ENCODE results near the gene PTCH1. TPM values are rescaled to one million over a fixed set of nuclear protein-coding genes. Genes with fewer than 3 reads are reported as not detected.

PTCH1 gene
- polyA plus RNA-seq, 2 of the 4 experiments (the other 2 are of a cell fraction) = 1.9 to 4.8 TPM

DNA sequence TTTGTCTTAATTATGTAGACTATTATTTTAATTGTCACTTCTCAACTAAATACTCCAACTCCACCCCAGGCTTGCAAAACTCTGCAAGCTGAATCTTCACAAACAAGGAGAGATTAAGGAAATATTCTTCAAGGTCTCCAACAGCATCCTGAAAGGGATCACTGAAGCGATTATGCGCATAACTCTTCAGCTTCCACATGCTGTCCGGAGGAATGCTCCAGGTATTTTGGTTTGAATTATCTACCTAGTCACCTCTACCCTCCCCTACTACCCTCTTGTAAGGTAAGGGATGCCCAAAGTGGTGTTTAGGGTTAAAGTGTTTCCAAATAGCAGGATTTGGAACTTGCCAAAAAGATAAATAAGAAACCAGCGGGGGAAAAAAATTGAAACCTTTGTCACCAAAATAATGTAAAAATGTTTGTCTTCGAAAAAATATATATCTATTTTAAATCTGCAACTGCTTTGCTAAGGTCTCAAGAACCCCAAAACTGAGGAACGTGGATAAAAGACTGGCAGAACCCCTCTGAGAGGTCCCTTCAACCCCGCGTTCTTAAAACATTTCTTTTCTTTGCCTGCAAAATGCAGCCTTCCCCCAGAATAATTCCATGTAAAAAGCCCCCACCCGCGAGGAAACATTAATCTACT lies 11.6 kb downstream of the PTCH1 start:
- Histone ChIP-seq H3K4me3 (peak overlapping the region; percentile 84), H3K27ac (peak overlapping the region; percentile 88 to 97), H3K9me3 (no peaks in the 10 kb centered on the region), H3K4me1 (peaks cover 22% of the 10 kb centered on the region), H3K4me2 (peak overlapping the region; percentile 100)
- ChIA-PET POLR2A (interaction anchor here (0.7 kb wide), 1 partner anchor 60 kb away, joined by 3 read pairs; no protein-coding TSS in a partner anchor), CTCF (interaction anchor here (0.6 to 1.3 kb wide), 6 partner anchors 9 to 836 kb away, joined by 3 to 4 read pairs (median 3); no protein-coding TSS in a partner anchor)
- WGBS (ENCODE audit: missing lambda C conversion rate) = 51% methylated on average over 10 of the region's 10 CpGs
- TF ChIP-seq RARB (CRISPR knock-in tag; IDR thresholded peaks at IDR 0.05) = no peak
- TF ChIP-seq MAZ (IDR thresholded peaks at IDR 0.05; ENCODE audit: borderline replicate concordance, low read depth, low read length) = no peak
- TF ChIP-seq KDM5A (IDR thresholded peaks at IDR 0.05) = no peak
- no peak for TF ChIP-seq RCOR1 (IDR thresholded peaks at IDR 0.05; ENCODE audit: low read depth, low read length)
- TF ChIP-seq FOSB (CRISPR knock-in tag; IDR thresholded peaks at IDR 0.05) = no peak
- TF ChIP-seq CHD2 (IDR thresholded peaks at IDR 0.05; ENCODE audit: low read length, partially characterized antibody) = no peak
- TF ChIP-seq SMC3 (IDR thresholded peaks at IDR 0.05) = no peak
- TF ChIP-seq CEBPB (IDR thresholded peaks at IDR 0.05) = no peak
- TF ChIP-seq ZNF302 (CRISPR knock-in tag; IDR thresholded peaks at IDR 0.05) = no peak
- no peak for TF ChIP-seq CBX8 (IDR thresholded peaks at IDR 0.05)
- no peak for TF ChIP-seq MYC (IDR thresholded peaks at IDR 0.05; ENCODE audit: borderline replicate concordance, low read length)
- no peak for TF ChIP-seq PHF8 (IDR thresholded peaks at IDR 0.05; ENCODE audit: borderline replicate concordance, low read depth)
- no peak for TF ChIP-seq HDAC2 (IDR thresholded peaks at IDR 0.05)
- no peak for TF ChIP-seq NR3C1 (IDR thresholded peaks at IDR 0.05)
- DNase-seq (ENCODE audit: low read depth in 1 of 2, low spot score in 1 of 2) (no peak), FAIRE-seq (no peak), ATAC-seq (no peak)

DNA sequence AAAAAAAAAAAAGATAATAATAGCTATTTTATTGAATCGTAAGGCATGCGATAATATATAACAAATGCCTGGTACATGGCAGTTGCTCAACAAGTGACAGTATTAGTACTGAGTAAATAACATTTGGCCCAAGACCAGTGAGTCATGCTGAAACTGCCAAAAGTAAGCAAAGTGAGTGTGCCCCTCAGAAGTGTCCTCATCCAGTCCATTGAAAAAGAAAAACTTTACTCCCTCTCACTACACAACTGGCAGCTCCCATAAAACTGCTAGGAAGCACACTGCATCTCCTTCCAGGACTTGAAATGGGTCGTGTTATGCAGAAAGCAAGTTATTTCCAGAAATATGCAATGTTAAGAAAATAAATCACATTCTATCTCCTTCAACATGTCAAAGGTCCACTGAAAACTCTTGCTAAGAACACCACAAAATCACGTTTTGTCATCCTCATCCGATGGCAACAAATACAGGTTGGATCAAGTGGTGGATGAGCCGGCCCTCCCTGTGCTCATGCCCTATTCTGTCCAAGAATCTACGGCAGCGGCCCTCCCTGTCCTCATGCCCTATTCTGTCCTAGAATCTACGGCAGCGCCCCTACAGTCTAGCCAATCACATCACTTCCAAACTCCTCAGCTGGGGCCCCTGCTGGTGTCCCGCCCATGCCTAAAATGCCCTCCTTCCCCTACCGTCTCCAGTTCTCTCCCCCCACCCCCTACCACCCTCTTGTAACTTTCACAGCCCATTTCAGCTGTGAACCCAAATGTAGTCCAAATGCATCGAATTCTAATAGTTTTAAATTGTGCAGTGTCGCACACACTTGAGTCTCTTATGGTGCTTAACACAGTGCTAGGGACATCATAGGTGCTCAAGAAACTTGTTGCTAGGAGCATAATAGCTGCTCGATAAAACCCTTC lies 12.5 kb downstream of the PTCH1 start:
- DNase-seq (ENCODE audit: low read depth in 1 of 2, low spot score in 1 of 2) (peak; percentile 30 to 59), ATAC-seq (no peak), FAIRE-seq (no peak)
- Histone ChIP-seq H3K4me1 (peaks cover 22% of the 10 kb centered on the region), H3K27ac (no peak overlapping the region), H3K9me3 (no peaks in the 10 kb centered on the region), H3K4me3 (0 out of 3 replicates have a peak overlapping the region, but pooled peaks have one; percentile 1), H3K4me2 (peak overlapping the region; percentile 100)
- 59% methylated on average over 15 of the region's 15 CpGs for WGBS (ENCODE audit: missing lambda C conversion rate)
- CTCF ChIA-PET = interaction anchor here (0.6 to 1.3 kb wide), 4 partner anchors 10 to 835 kb away, joined by 3 read pairs; no protein-coding TSS in a partner anchor
- POLR2A ChIA-PET = no interaction called here
- TF ChIP-seq CEBPB (IDR thresholded peaks at IDR 0.05) (peak; percentile 55 to 81; a peak in 3 of 4 replicates), SMC3 (IDR thresholded peaks at IDR 0.05) (no peak), ZSCAN20 (CRISPR knock-in tag; IDR thresholded peaks at IDR 0.05) (no peak), NFE2L2 (conservative IDR thresholded peaks at IDR 0.05; ENCODE audit: low read length) (no peak), MAX (IDR thresholded peaks at IDR 0.05) (no peak), GATA3 (IDR thresholded peaks at IDR 0.05; ENCODE audit: borderline replicate concordance) (peak; percentile 51; the same call in 1 of the 2 replicates), JUNB (IDR thresholded peaks at IDR 0.05) (peak; percentile 50; the same call in 1 of the 2 replicates), FOSL2 (IDR thresholded peaks at IDR 0.05) (peak; percentile 30; the same call in 1 of the 2 replicates), FOSL2 (CRISPR knock-in tag; IDR thresholded peaks at IDR 0.05) (peak; percentile 72)

- Histone ChIP-seq H3K27ac (no peak overlapping the region), H3K9me3 (no peaks in the 10 kb centered on the region), H3K4me1 (peaks cover 22% of the 10 kb centered on the region), H3K4me2 (peak overlapping the region; percentile 2; the same call in 1 of the 3 replicates), H3K4me3 (no peak overlapping the region)
- FAIRE-seq = no peak
- CTCF ChIA-PET = interaction anchor here (1.3 kb wide), 1 partner anchor 239 kb away, joined by 5 read pairs; no protein-coding TSS in a partner anchor
- no peak for DNase-seq (ENCODE audit: low read depth in 1 of 2, low spot score in 1 of 2)
- WGBS (ENCODE audit: missing lambda C conversion rate) = 75% methylated on average over 2 of the region's 6 CpGs
- no peak for ATAC-seq
- POLR2A ChIA-PET = no interaction called here
- TF ChIP-seq HES2 (IDR thresholded peaks at IDR 0.05) (no peak), GATA3 (IDR thresholded peaks at IDR 0.05; ENCODE audit: borderline replicate concordance) (no peak), MAX (IDR thresholded peaks at IDR 0.05) (no peak), NFE2L2 (conservative IDR thresholded peaks at IDR 0.05; ENCODE audit: low read length) (no peak), HEYL (CRISPR knock-in tag; IDR thresholded peaks at IDR 0.05) (no peak), RARB (CRISPR knock-in tag; IDR thresholded peaks at IDR 0.05) (no peak), PHF8 (IDR thresholded peaks at IDR 0.05; ENCODE audit: borderline replicate concordance, low read depth) (no peak), NR3C1 (IDR thresholded peaks at IDR 0.05) (no peak), RNF2 (IDR thresholded peaks at IDR 0.05; ENCODE audit: borderline replicate concordance, low read depth) (no peak), FOXS1 (CRISPR knock-in tag; IDR thresholded peaks at IDR 0.05) (no peak), EHMT2 (IDR thresholded peaks at IDR 0.05; ENCODE audit: low read depth) (no peak), MAFK (IDR thresholded peaks at IDR 0.05; ENCODE audit: partially characterized antibody) (no peak), JUN (IDR thresholded peaks at IDR 0.05) (no peak)
- TF ChIP-seq, protein P1, sequence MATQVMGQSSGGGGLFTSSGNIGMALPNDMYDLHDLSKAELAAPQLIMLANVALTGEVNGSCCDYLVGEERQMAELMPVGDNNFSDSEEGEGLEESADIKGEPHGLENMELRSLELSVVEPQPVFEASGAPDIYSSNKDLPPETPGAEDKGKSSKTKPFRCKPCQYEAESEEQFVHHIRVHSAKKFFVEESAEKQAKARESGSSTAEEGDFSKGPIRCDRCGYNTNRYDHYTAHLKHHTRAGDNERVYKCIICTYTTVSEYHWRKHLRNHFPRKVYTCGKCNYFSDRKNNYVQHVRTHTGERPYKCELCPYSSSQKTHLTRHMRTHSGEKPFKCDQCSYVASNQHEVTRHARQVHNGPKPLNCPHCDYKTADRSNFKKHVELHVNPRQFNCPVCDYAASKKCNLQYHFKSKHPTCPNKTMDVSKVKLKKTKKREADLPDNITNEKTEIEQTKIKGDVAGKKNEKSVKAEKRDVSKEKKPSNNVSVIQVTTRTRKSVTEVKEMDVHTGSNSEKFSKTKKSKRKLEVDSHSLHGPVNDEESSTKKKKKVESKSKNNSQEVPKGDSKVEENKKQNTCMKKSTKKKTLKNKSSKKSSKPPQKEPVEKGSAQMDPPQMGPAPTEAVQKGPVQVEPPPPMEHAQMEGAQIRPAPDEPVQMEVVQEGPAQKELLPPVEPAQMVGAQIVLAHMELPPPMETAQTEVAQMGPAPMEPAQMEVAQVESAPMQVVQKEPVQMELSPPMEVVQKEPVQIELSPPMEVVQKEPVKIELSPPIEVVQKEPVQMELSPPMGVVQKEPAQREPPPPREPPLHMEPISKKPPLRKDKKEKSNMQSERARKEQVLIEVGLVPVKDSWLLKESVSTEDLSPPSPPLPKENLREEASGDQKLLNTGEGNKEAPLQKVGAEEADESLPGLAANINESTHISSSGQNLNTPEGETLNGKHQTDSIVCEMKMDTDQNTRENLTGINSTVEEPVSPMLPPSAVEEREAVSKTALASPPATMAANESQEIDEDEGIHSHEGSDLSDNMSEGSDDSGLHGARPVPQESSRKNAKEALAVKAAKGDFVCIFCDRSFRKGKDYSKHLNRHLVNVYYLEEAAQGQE (IDR thresholded peaks at IDR 0.05) = no peak
Measured at GRCh38 chr9:95503369-95503768, 13.4 kb downstream of the PTCH1 start.
